Natural killer cell (primary cell): ENCODE results near the gene BRS3. TPM values are rescaled to one million over a fixed set of nuclear protein-coding genes. Genes with fewer than 3 reads are reported as not detected.

Experiments
- ATAC-seq, 3 donors: fragments of 150-1000 bp in 2 of 3; fragments of 200-7000 bp in 1 of 3; cut with Tn5 transposase; 1 replicate in 1 of 3; 2 replicates in 2 of 3; pipeline ENCODE4 v1.10.0; 2021; ENCODE audit warnings: mild to moderate bottlenecking in 2 of 3, moderate library complexity in 2 of 3
- DNase-seq, 2 donors: peaks; one replicate each; pipeline versions ENCODE4 v3.0.0 to v3.0.0-alpha.2; 2013 to 2021; ENCODE audit warnings: mixed read lengths in 1 of 2
- H3K27ac ChIP-seq: one replicate; pipeline ENCODE4 v1.5.1; 2013; ENCODE audit warnings: mild to moderate bottlenecking, low read length
- H3K27me3 ChIP-seq: one replicate; pipeline ENCODE4 v1.6.1; 2013; ENCODE audit warnings: low read length; ENCODE audit not compliant: control insufficient read depth, insufficient read depth
- H3K36me3 ChIP-seq: one replicate; pipeline ENCODE4 v1.6.1; 2013; ENCODE audit warnings: low read length; ENCODE audit not compliant: control insufficient read depth, insufficient read depth
- H3K4me1 ChIP-seq: one replicate; pipeline ENCODE4 v1.6.1; 2013; ENCODE audit warnings: low read length; ENCODE audit not compliant: control insufficient read depth, insufficient read depth
- H3K4me3 ChIP-seq: one replicate; pipeline ENCODE4 v1.5.1; 2013; ENCODE audit warnings: low read length
- H3K9me3 ChIP-seq: one replicate; pipeline ENCODE4 v1.6.1; 2013; ENCODE audit warnings: low read length; ENCODE audit not compliant: control insufficient read depth, insufficient read depth
- H3K27ac Mint-ChIP-seq, 2 donors: one replicate each; pipeline ENCODE4 v1.8.0; 2022; ENCODE audit warnings: mild to moderate bottlenecking in 2 of 2, mixed read lengths in 2 of 2, moderate library complexity in 1 of 2
- H3K27me3 Mint-ChIP-seq, 2 donors: one replicate each; pipeline ENCODE4 v1.8.0; 2022; ENCODE audit warnings: low read depth in 2 of 2, mixed read lengths in 2 of 2
- H3K36me3 Mint-ChIP-seq: one replicate; pipeline ENCODE4 v1.8.0; 2022; ENCODE audit warnings: mixed read lengths
- H3K4me1 Mint-ChIP-seq, 2 donors: one replicate each; pipeline ENCODE4 v1.8.0; 2022; ENCODE audit warnings: mixed read lengths in 2 of 2
- H3K4me3 Mint-ChIP-seq: one replicate; pipeline ENCODE4 v1.8.0; 2022; ENCODE audit warnings: mild to moderate bottlenecking, moderate library complexity, mixed read lengths
- H3K9me3 Mint-ChIP-seq, 2 donors: one replicate each; pipeline ENCODE4 v1.8.0; 2022; ENCODE audit warnings: mixed read lengths in 2 of 2
- WGBS: methylation state at CpG from one replicate; pipeline ENCODE4 v1.1.7; 2013; ENCODE audit warnings: missing lambda C conversion rate; ENCODE audit not compliant: insufficient coverage; 5-methylcytosine and 5-hydroxymethylcytosine counted together
- intact Hi-C: fragments of 100-400 bp; cut with micrococcal nuclease; formaldehyde crosslinking; loops from one replicate; pipeline ENCODE4 v1.14.2; 2022
- total RNA-seq, 4 donors: library from RNA; stranded (reverse); fragments of 120-200 nt in 1 of 4; gene quantifications; one replicate each; pipeline versions ENCODE4 v1.2.3 to v1.2.4, GENCODE V29; 2013 to 2022
- TF ChIP-seq, protein P1 (sequence below): fragments of 200-600 bp; IDR thresholded peaks from one replicate; pipeline ENCODE4 v1.8.0; 2022; ENCODE audit warnings: antibody characterized with exemption

The BRS3 gene
- total RNA-seq, 3 donors from 2014 or later (not counting 1 experiment from before 2014, with no cell fraction given): not detected

DNA sequence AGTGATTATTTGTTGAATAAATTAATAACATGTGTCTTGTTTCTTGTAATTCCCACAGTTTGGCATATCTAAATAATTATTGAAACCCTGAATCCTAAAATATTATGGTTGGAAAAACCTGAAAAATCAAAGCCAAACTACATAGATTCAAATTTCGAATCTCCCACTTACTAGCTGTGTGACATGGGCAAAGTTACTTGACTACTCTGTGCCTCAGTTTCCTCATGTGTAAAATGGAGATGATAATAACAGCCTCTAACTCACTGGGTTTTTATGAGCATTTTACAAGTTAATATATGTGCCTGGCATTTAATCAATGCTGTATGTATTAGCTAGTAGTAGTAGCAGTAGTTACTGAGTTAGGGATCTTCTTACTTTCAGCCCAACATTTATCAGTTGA, 34.6 kb upstream of the BRS3 start:
- TF ChIP-seq, protein P1, sequence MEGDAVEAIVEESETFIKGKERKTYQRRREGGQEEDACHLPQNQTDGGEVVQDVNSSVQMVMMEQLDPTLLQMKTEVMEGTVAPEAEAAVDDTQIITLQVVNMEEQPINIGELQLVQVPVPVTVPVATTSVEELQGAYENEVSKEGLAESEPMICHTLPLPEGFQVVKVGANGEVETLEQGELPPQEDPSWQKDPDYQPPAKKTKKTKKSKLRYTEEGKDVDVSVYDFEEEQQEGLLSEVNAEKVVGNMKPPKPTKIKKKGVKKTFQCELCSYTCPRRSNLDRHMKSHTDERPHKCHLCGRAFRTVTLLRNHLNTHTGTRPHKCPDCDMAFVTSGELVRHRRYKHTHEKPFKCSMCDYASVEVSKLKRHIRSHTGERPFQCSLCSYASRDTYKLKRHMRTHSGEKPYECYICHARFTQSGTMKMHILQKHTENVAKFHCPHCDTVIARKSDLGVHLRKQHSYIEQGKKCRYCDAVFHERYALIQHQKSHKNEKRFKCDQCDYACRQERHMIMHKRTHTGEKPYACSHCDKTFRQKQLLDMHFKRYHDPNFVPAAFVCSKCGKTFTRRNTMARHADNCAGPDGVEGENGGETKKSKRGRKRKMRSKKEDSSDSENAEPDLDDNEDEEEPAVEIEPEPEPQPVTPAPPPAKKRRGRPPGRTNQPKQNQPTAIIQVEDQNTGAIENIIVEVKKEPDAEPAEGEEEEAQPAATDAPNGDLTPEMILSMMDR: no peak
- no CpG with 5 or more reads among the region's 1 CpG for WGBS
- Histone ChIP-seq H3K36me3 (no peaks in the 10 kb centered on the region), H3K27ac (no peak overlapping the region), H3K9me3 (no peaks in the 10 kb centered on the region), H3K4me3 (no peak overlapping the region), H3K4me1 (no peaks in the 10 kb centered on the region), H3K27me3 (no peaks in the 10 kb centered on the region)
- ATAC-seq (no peak), DNase-seq (no peak)
- H3K27ac Mint-ChIP-seq: no peak overlapping the region
- H3K4me3 Mint-ChIP-seq: no peak overlapping the region
- peaks cover 0 to 20% of the 10 kb centered on the region in 2 donors for H3K27me3 Mint-ChIP-seq
- H3K9me3 Mint-ChIP-seq: no peaks in the 10 kb centered on the region
- H3K36me3 Mint-ChIP-seq: no peaks in the 10 kb centered on the region
- H3K4me1 Mint-ChIP-seq: no peaks in the 10 kb centered on the region
- intact Hi-C loops: no loop called here

DNA sequence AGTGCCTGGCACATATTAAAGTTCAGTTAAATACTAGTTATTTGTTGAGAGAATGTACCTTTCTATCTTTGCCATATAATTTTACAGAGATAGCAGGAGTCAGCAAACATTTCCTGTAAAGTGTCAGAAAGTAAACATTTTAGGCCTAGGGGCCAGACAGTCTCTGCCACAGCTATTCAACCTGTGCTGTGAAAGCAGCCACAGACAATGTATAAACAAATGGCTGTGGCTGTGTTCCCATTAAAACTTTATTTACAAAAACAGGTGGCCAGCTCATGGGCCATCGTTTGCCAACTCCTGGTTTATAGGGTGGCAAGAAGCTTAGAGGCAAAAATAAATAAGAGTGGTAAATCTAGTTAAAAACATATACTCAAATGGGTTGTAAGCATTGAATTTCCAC, 34.0 kb upstream of the BRS3 start:
- Mint-ChIP-seq H3K36me3 (no peaks in the 10 kb centered on the region), H3K27me3 (peaks cover 0 to 26% of the 10 kb centered on the region in 2 donors), H3K4me3 (no peak overlapping the region), H3K9me3 (no peaks in the 10 kb centered on the region), H3K27ac (no peak overlapping the region), H3K4me1 (no peaks in the 10 kb centered on the region)
- no peak for ATAC-seq
- intact Hi-C loops: no loop called here
- Histone ChIP-seq H3K4me1 (no peaks in the 10 kb centered on the region), H3K27ac (no peak overlapping the region), H3K36me3 (no peaks in the 10 kb centered on the region), H3K9me3 (no peaks in the 10 kb centered on the region), H3K4me3 (no peak overlapping the region), H3K27me3 (no peaks in the 10 kb centered on the region)
- TF ChIP-seq, protein P1: no peak
- no CpG with 5 or more reads among the region's 1 CpG for WGBS
- no peak for DNase-seq

DNA sequence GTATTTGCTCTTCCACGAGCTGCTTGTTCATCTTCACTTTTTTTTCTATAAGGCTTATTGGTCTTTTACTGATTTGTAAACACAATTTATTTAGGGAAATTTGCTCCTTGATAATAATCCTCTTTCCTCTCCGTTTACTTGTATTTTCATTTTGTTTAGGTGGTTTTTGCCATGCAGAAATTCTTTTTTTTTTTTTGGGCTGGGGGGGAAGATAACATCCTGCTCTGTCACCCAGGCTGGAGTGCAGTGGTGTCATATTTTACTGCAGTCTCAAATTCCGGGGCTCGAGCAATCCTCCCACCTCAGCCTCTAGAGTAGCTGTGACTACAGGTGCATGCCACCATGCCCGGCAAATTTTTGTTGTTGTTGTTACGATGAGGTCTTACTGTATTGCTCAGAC, 31.6 kb upstream of the BRS3 start:
- Mint-ChIP-seq H3K9me3 (no peaks in the 10 kb centered on the region), H3K27me3 (peaks cover 0 to 29% of the 10 kb centered on the region in 2 donors), H3K4me3 (no peak overlapping the region), H3K36me3 (no peaks in the 10 kb centered on the region), H3K27ac (no peak overlapping the region), H3K4me1 (no peaks in the 10 kb centered on the region)
- H3K27ac ChIP-seq: no peak overlapping the region
- H3K27me3 ChIP-seq: no peaks in the 10 kb centered on the region
- TF ChIP-seq, protein P1: no peak
- intact Hi-C loops: no loop called here
- 93% methylated on average over 3 of the region's 6 CpGs for WGBS
- no peaks in the 10 kb centered on the region for H3K36me3 ChIP-seq
- ATAC-seq: no peak
- no peak for DNase-seq
- no peaks in the 10 kb centered on the region for H3K9me3 ChIP-seq
- H3K4me3 ChIP-seq: no peak overlapping the region
- H3K4me1 ChIP-seq: no peaks in the 10 kb centered on the region

DNA sequence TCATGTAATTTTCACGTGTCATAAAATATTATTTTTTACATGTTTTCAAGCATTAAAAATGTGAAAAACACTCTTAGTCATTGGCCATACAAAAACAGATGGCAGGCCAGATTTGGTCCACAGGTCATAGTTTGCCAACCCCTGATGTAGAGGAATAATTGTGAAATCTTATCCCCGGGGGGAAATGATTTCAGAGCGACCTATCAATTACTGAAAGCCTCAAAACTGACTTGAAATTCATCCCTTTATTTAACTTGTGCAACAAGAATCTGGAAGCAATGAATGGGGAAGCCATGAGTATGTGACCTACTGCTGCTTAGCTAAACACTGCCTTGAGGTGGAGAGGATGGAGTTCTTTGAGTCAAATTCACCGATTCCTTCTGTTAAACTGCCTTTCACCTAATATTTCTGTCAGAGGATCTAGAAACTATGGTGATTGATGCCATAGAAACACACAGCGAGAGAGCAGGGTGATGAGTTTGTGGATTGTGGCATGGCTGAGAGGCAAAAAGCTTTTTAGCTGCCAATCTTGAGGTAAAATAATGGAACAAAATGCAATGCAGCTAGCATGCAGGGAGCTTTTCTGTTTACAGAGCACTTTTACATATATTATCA, 30.3 kb upstream of the BRS3 start:
- Mint-ChIP-seq H3K27ac (no peak overlapping the region), H3K36me3 (no peaks in the 10 kb centered on the region)
- intact Hi-C loops: no loop called here

More for the DNA sequence above, 30.3 kb upstream of the BRS3 start:
- peaks cover 0 to 29% of the 10 kb centered on the region in 2 donors for H3K27me3 Mint-ChIP-seq
- H3K9me3 ChIP-seq: no peaks in the 10 kb centered on the region
- TF ChIP-seq, protein P1: no peak
- no peak overlapping the region for H3K27ac ChIP-seq
- ATAC-seq: no peak
- H3K4me3 ChIP-seq: no peak overlapping the region
- H3K4me3 Mint-ChIP-seq: no peak overlapping the region
- 100% methylated on average over 1 of the region's 5 CpGs for WGBS
- DNase-seq: no peak
- H3K9me3 Mint-ChIP-seq: no peaks in the 10 kb centered on the region
- no peaks in the 10 kb centered on the region for H3K4me1 Mint-ChIP-seq
- no peaks in the 10 kb centered on the region for H3K36me3 ChIP-seq
- no peaks in the 10 kb centered on the region for H3K4me1 ChIP-seq
- H3K27me3 ChIP-seq: no peaks in the 10 kb centered on the region
